Measurements from ENCODE around the gene STBD1. TPM values are rescaled to one million over a fixed set of nuclear protein-coding genes. Genes with fewer than 3 reads are reported as not detected.

STBD1 gene
- 15.4 TPM for total RNA-seq

DNA sequence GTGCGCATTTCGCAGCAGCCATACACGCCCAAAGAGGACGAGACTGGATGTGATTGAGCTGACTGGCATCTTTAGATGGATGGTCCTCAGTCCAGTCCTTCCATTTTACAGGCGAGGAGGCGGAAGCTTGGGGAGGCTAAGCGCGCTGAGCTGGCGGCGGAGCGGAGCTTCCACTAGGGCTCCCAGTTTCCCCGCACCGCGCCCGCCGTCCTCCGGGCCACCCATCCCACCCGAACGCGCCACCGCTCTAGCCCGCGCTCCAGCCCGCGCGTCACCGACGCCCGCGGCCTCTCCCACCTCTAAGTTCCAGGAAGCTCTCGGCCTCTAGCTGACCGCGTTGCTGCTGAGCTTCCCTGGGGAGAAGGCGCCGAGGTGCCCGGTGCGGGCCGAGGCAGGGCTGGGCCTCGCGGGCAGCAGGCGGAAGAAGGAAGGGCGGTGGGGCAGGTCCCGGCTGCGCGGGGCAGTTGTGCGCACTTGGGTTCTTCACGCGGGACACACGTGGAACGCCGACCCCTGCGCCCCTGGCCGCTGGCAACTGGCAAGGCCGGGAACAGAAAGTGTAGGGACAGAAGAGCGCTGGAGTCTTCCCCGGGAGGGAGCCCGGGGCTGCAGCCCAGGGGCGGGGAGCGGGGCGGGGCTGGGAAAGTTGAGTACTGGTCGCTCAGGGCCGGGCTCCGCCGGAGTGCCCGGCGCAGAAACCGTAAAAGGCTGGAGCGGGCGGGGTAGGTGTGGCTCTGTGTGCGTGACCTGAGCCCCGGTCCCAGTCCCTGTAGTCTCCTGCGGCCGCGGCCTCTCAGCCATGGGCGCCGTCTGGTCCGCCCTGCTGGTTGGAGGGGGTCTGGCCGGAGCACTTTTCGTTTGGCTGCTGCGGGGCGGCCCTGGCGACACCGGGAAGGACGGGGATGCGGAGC is at the start of gene STBD1:
STBD1 (plus strand) TSS at position 763 of the 911 bp plus-strand sequence; CDS start at position 800, 37 bp downstream.

Small RNA genes within 50 kb of the gene (small RNA-seq; reads per million reads assigned to genes)
- gene RNU6-1000P (ENCODE audit: low replicate concordance), result not detected

Other genes with a start within 250 kb of the STBD1 start
- 13.8 TPM for gene ART3, start 232.0 kb upstream of the STBD1 start, total RNA-seq
- gene NUP54, start 158.3 kb upstream of the STBD1 start, total RNA-seq, result 73.7 TPM
- gene SCARB2, start 92.9 kb upstream of the STBD1 start, total RNA-seq, result 157 TPM
- gene FAM47E, start 55.0 kb upstream of the STBD1 start, total RNA-seq, result 11.1 TPM
- gene CCDC158, start 114.4 kb downstream of the STBD1 start, total RNA-seq, result 0.53 TPM
- 75.9 TPM for gene SHROOM3, start 128.5 kb downstream of the STBD1 start, total RNA-seq